Mononuclear cell (primary cell): ENCODE results near the gene NELFB. TPM values are rescaled to one million over a fixed set of nuclear protein-coding genes. Genes with fewer than 3 reads are reported as not detected.
A peak's percentile ranks its signal among the peaks of the same experiment; 100 is the strongest.

ENCODE experiments used
- H3K27me3 ChIP-seq: 2 replicates; pipeline ENCODE4 v1.6.0; 2011; ENCODE audit warnings: low read length, control low read depth; ENCODE audit not compliant: insufficient read depth
- H3K4me1 ChIP-seq: 2 replicates; pipeline ENCODE4 v1.5.1; 2011; ENCODE audit warnings: mild to moderate bottlenecking, low read length, control low read depth; ENCODE audit not compliant: insufficient read depth
- H3K4me3 ChIP-seq: 2 replicates; pipeline ENCODE4 v1.5.1; 2011; ENCODE audit warnings: mild to moderate bottlenecking, low read length, moderate library complexity
- H3K9me3 ChIP-seq: 2 replicates; pipeline ENCODE4 v1.5.1; 2011; ENCODE audit warnings: low read depth, mild to moderate bottlenecking, control low read depth, low read length
- total RNA-seq: library from RNA; depleted of rRNA; stranded (reverse); fragments of >200 nt; gene quantifications from one replicate; pipeline ENCODE4 v1.2.3, GENCODE V29; 2012

NELFB gene
- total RNA-seq, 1 donor: 20.9 TPM

DNA sequence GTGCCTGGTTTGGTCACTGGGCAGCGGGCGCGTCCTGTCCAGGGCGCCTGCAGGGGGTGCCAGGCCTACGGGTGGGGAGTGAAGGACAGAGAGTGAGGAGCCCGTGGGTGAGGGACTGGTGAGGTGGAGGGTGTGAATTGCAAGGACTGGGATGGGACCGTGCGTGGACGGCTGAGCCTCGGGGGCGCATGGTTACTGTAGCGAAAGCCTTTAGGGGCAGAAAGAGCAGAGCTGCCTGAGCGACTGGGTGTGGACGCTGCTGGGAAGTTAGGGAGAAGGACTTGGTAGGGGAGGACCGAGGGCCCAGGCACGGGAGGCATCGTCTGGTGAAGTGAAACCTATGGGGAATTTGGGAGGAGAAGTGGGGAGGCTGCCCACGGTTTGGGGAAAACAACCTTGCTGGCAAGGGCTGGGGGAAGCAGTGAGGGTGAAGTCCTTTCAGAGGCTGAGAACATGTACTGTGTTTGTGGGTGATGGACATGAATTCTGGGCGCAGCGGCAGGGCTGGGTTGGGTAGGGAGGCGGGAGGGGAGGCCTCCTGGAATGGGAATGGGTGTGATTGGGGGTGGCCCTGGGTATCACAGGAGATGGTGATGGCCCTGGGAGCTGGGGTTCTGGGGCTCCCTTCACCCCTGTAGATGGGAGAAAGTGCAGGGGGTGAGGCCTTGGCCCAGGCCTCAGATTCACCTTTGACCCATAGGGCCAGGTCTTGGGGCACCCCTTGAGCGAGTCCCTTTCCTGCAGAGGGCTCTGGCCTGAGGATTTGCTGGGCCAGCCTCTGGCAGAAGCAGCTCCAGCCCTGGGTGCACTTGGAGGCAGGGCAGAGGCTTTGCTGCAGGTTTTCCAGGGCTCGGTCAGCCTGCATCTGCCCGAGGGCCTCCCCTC, 20.7 kb downstream of the NELFB start:
- no peaks in the 10 kb centered on the region for H3K9me3 ChIP-seq
- no peaks in the 10 kb centered on the region for H3K27me3 ChIP-seq
- no peak overlapping the region for H3K4me3 ChIP-seq
- H3K4me1 ChIP-seq: peaks cover 60% of the 10 kb centered on the region

DNA sequence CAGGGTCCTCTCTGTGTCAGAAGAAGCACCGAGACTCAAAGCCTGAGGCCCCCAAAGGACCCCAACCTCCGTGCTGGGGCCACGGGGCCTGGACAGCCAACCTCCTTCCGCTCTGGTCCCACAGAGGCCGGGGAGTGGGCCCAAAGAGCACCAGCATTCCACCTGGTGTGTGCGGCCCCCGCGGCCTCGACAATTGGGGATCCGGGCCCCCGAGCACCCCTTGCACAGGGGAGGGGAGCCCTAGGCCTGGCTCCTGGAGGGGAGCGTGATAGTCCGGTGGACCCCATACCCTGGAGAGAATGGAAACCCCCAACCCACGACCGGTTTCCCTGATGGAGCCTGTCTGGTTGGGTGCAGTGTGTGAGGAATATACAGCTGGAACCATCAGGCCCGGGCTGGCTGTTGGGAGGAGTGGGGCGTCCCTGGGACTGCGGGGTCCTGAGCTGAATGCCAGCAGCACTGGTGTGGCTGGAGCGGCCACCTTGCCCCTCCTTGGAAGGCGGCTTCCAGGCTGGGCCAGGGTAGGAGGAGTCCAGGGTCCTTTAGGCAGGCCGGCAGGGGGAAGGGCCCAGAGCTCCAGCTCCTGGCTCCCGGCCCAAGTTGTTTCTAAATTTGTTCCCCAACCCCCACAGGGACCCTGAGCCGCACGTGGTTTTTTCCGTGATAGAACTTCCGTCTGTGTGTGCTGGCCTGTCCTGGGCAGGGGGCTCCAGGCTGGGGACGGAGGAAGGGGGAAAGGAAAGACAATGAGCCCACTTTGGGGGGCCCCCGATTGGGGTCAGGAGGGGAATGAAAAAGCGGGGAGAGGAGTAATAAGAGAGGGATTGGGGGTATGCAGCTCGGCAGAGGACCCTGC, 21.6 kb downstream of the NELFB start:
- H3K27me3 ChIP-seq: no peaks in the 10 kb centered on the region
- H3K9me3 ChIP-seq: no peaks in the 10 kb centered on the region
- peak overlapping the region; percentile 81 for H3K4me3 ChIP-seq
- H3K4me1 ChIP-seq: peaks cover 64% of the 10 kb centered on the region

DNA sequence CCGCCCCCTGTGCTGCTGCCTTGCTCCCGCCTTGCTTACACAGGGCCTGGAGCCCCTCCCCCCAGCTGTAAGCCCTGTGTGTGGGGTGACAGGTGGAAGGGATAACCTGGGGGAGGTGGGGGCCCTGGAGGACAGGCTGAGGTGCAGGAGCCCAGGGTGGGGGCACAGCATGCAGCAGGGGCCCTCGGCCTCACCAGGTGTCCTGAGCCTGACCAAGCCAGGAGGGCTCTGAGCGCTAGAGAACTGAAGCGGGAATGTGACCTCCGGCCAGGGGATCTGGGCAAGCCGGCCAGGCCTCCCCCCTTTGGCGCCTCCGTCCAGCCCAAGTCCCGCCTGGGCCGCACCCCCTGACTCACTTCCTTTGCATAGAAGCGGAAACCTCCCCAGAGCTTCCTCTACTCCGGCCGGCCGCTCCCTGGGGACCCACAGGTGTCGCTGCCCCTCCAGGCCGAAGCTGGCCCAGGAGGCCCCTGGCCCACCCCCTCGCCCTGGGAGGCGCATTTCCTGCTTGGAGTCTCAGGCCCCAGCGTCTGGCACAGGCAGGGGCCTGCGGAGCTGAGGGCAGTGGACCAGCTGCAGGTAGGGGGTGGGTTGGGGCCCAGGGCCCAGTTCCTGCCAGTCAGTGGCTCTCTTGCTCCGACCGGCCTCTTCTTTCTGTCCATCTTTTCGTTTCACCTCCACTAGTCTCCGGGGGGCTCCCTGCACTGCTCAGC, 22.4 kb downstream of the NELFB start, which contains the start of gene TOR4A:
Gene TOR4A, plus strand, starts transcription at position 398 of the 713 bp plus-strand sequence. CDS start 964 bp downstream, outside the sequence.
- H3K4me3 ChIP-seq: peak within 1 kb of the TSS; percentile 81
- peaks cover 60% of the 10 kb centered on the region for H3K4me1 ChIP-seq
- no peaks in the 10 kb centered on the region for H3K9me3 ChIP-seq
- no peaks in the 10 kb centered on the region for H3K27me3 ChIP-seq

DNA sequence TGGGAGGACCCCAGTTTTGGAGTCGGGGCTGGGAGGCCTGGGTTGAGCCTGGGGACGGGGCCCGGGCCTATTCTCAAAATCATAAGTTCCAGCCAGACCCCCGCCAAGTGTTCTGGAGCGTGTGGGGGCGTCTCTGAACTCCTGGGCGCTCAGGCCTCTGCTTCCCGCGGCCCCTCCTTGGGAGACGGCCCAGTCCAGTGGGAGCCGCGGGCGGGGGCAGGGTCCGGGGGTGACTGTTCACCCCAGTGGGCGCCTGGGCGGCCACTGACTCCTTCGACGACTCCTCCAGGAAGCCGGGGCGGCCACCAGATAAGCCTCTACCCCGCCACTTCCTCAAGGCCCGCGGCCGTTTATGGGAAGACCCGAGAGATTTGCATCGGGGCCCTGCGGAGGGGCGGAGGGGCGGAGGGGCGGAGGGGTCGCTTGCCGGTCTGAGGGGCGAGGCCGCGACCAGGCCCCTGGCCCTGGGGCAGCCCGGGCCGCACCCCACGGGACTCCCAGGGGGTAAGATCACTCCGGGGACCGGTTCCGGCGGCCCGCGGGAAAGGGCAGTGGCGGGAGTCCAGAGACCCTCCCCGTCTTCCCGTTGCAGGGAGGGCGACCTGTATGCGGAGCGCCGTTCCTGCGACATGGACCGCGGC, 23.1 kb downstream of the NELFB start:
- Histone ChIP-seq H3K27me3 (no peaks in the 10 kb centered on the region), H3K4me3 (peak overlapping the region; percentile 81), H3K4me1 (peaks cover 65% of the 10 kb centered on the region), H3K9me3 (no peaks in the 10 kb centered on the region)

DNA sequence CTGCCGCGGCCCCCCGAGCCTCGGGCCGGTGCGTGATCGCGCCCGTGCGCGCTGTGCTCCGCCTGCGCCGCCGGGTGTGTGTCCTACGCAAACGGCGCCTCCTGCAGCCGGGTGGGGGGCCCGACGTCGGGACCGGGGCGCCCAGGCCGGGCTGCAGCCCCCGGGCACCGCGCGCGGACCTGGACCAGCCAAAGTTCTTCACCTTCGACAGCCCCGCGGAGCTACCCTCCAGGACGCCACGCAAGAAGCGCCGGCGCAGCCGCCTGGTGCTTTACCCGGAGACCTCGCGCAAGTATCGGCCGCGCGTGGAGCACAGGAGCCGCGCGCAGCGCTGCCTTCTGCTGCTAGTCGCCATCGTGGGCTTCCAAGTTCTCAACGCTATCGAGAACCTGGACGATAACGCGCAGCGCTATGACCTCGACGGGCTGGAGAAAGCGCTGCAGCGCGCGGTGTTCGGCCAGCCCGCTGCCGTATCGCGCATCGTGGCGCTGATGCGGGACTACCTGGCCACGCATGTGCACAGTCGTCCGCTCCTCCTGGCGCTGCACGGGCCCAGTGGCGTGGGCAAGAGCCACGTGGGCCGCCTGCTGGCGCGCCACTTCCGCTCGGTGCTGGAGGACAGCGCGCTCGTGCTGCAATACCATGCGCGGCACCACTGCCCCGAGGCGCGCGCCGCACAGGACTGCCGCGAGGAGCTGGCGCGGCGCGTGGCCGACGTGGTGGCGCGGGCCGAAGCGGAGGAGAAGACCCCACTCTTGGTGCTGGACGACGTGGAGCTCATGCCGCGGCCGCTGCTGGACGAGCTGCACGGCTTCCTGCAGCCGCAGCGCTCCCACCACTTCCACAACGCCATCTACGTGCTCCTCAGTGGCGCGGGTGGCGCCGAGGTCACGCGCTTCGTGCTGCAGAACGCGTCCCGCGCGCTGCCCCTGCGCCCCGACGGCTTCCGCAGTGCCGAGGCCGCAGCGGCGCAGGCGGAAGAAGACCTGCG, 23.9 kb downstream of the NELFB start:
- Histone ChIP-seq H3K4me1 (peaks cover 65% of the 10 kb centered on the region), H3K9me3 (no peaks in the 10 kb centered on the region), H3K4me3 (peak overlapping the region; percentile 81), H3K27me3 (no peaks in the 10 kb centered on the region)

DNA sequence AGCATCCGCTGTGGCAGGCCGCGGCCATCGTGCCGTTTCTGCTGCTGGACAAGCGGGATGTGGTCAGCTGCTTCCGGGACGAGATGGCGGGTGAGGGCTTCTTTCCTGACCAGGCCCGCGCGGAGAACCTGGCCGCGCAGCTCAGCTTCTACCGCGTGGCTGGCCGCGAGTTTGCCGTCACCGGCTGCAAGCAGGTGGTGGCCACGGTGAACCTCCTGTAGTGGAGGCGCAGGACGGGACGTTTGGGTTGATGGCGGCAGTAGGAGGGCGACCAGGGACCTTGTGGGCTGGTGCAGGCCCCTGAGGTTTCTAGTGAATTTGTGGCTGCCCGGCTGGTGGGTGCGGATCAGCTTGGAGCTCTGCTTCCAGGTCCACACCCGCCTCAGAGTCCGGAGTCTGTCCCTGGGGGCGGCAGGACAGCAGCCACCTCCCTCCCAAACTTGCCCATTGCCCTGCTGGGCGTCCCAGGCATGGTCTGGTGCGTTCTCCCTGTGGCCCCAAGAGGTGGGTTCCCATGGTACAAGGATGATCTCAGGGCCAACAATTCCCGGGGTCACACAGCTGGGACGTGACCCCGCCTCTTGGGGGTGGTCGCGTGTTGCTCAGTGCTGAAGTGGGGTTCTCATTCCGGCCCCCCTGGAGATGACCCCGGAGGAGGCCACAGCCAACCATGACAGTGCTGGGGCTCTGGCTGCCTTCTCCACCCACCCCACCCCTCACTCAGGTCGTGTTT, 24.8 kb downstream of the NELFB start:
- Histone ChIP-seq H3K4me3 (no peak overlapping the region), H3K27me3 (no peaks in the 10 kb centered on the region), H3K9me3 (no peaks in the 10 kb centered on the region), H3K4me1 (peaks cover 65% of the 10 kb centered on the region)

DNA sequence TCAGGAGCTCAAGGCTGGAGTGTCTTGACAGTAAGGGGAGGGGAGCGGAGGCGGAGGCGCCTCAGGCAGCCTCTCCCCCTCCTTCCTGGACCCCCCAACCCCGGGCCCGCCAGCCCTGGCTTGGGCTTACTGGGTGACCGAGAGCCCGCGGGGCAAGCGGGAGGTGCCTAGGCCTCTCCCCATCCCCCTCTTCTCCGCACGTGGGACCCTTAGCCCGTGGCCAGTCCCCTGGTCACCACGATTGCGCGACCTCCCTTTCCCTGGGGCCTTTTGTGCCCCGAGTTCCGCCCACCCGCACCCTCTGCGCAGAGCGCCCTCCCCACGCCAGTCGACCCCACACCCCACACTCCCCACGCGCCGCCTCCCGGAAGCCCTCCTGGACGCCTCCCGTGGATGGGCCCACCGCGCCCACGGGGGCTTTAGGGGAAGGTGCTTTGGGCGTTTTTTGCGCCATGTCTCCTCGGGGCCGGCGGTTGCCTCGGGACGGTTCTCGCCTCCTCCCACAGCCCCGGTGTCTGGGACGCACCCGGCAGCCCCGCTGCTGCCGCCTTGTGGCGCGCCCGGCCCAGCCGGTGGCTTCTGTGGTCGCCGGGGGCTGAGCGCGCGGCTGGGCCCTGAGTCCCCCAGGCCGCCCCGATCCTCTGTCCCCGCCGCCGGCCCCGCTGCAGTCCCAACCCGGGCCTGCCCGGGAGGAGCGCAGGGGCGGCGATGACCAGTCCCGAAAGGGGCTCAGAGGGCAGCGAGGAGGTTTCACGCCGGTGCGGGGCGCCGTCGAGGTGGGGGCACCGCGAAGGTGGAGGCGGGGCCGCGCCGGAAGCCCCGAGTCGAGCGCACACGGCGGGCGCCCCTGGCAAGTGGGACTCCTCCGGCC, 25.6 kb downstream of the NELFB start:
- Histone ChIP-seq H3K4me1 (peaks cover 64% of the 10 kb centered on the region), H3K9me3 (no peaks in the 10 kb centered on the region), H3K4me3 (no peak overlapping the region), H3K27me3 (no peaks in the 10 kb centered on the region)

DNA sequence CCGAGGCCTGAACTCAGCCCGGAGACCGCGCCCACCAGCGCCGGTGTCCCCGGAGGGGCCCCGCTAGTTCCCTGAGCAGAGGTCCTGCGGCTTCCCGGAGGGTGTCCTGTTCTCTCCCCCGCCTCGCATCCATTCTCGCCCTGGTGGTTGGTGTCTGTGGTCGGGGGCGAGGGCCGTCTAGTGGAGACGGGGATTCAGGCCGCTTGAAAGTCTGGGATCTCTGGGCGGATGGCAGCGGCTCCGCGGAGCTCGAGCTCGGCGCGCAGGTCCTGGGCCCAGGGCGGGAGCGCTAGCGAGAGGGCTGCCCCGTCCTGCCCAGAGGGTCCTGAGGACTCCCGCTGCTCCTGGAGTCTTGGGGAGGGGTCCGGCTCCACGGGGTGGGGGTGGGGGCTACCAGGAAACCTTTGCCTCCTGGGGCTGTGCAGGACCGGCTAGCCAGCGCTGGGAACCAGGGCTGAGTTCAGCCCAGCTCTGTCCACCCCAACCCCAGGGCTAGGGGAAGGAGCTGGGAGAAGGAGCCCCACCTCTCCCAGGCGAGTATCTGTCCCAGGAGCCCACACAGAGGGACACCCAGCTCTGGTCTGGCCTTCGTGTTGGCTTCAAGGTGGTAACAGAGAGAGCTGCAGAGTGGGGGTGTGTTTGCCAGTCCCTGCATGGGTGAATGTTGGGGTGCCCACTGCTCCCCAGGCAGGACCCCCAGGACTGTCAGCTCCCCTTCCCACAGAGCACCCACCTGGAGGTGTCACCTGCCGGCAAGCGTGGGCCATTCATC, 26.4 kb downstream of the NELFB start:
- H3K9me3 ChIP-seq: no peaks in the 10 kb centered on the region
- H3K4me1 ChIP-seq: peaks cover 62% of the 10 kb centered on the region
- no peak overlapping the region for H3K4me3 ChIP-seq
- H3K27me3 ChIP-seq: no peaks in the 10 kb centered on the region

DNA sequence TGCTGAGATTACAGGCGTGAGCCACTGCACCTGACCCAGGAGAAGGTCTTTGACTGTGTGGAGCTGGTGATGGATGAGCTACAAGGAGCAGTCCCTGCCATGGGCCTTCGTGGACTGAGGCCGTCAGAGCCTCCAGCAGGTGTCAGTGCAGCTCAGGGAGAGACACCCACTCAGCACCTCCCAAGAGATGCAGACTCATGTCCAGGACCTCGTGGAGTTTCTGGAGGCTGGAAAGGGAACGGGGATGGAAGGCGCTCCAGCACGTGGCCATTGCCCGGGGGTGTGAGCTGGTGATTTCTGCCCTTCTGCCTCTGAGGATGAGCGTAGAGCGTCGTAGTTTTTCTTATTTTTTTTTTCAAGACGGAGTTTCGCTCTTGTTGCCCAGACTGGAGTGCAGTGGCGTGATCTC, 31.9 kb downstream of the NELFB start:
- no peaks in the 10 kb centered on the region for H3K9me3 ChIP-seq
- H3K4me1 ChIP-seq: peaks cover 20% of the 10 kb centered on the region
- H3K27me3 ChIP-seq: no peaks in the 10 kb centered on the region
- H3K4me3 ChIP-seq: no peak overlapping the region

DNA sequence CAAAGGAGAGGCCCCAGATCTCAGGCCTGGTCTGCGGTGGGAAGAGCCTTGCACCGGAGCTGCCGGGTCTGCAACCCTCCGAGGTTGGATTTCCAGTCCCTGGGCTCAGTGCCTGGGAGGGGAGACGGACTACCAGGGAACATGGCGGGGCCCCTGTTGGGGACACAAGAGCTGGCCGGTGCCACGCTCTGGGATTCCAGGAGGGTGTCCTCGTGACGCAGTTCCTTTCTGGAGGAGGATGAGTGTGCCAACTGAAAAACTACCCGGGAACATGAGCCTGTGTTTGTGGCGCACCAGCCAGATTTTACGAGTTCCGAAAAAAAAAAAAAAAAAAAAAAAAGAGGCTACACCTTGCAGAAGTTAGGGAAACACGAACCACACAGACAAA, 38.0 kb downstream of the NELFB start:
- Histone ChIP-seq H3K4me1 (peaks cover 9% of the 10 kb centered on the region), H3K4me3 (no peak overlapping the region), H3K27me3 (peaks cover 34% of the 10 kb centered on the region), H3K9me3 (no peaks in the 10 kb centered on the region)

DNA sequence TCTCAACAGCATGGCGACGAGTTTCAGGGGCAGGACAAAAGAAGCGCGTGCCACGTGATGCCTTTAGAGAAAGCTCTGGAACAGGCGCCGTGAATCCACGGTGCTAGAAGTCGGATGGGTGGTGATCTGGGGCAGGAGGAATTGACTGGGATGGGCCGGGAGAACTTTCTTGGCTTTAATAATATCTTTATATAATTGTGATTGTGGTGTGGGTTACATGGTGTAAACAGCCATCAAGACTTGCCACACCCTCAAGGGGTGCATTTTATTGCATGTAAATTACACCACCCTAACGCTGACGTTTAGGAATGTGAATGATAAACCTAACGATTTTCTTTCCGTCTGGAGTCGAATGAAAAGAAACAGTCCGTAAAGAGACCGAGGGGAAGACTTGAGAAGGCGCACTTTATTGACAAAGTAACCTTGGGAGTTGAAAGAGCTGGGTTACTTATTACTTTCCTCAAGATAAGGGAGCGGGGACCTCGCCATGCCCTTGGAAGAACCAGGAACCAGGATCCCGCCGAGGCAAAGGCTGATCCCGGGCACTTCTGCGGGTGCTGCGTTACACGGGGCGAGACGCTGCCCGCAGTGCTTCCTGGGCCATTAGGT, 38.5 kb downstream of the NELFB start:
- Histone ChIP-seq H3K27me3 (peaks cover 39% of the 10 kb centered on the region), H3K9me3 (no peaks in the 10 kb centered on the region), H3K4me1 (peaks cover 9% of the 10 kb centered on the region), H3K4me3 (no peak overlapping the region)
